CD4-positive, alpha-beta T cell treated with Interleukin-2 at 100 ng/mL for 4 hours (primary cell): ENCODE measurements around the gene SEBOX.

Source experiments
- DNase-seq: peaks from one replicate; pipeline ENCODE4 v3.0.0-alpha.2; 2020; ENCODE audit warnings: low spot score

SEBOX gene

GRCh38 chr17:28317966-28318758, 46.8 kb downstream of the SEBOX start:
- no peak for DNase-seq

GRCh38 chr17:28317099-28317965, 47.7 kb downstream of the SEBOX start:
- DNase-seq: no peak

DNA sequence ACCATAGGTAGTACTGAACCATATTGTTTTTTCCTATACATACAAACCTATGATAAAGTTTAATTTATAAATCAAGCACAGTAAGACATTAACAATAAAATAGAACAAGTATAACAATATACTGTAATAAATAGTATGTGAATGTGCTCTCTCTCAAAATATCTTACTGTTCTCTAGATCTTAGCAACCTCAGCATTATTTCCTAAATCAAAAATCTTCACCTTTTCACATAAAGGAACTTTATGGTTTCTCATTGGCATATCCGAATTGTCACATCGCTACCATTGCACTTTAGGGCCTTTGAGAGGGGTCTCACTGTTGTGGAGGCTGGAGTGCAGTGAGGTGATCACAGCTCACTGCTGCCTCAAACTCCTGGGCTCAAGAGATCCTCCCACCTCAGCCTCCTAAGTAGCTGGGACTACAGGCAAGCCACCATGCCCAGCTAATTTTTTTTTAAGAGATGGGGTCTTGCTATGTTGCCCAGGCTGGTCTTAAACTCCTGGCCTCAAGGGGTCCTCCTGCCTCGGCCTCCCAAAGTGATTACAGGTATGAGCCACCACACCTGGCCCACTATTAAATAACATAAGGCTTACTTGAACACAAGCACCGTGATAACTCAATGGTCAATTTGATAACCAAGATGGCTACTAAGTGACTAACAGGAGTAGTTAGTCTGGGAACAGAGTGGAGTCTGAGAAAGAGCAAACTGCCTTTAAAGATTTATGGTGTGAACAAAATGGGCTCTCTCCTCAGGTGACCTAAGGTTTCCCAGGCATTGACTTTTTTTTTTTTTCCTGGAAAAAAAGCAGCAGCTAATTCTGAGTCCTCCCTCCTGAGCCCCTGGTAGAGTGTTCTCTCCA, 48.9 kb downstream of the SEBOX start:
- DNase-seq: no peak

DNA sequence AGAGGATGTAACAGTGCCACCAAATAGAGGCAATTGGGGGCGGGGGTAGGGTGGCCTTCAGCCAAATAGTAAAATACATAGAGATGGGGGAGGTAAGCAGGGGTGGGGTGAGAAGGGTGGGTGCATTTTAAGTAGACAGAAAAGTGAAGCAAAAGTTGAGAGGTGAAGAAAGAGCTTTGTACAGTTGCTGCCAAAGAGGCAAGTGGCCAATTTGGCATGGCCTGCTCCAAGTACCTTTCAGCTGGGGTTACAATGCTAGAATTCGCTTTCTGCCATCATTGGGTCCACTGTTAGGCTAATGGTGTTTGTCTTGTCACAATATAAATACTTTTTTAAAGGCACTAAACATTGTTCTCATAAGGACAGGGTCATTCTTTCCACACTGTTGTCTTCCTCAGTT, 51.2 kb downstream of the SEBOX start:
- no peak for DNase-seq
